ENCODE data around the gene SPCS2.
"Not testable (repeated sequence)": the region's sequence is repeated elsewhere in the genome, so short reads cannot be mapped to it uniquely, and the experiment has no call there.

SPCS2 gene

GRCh38 chr11:74948546-74948897, 544 bp upstream of the SPCS2 start:
- H3K4me1 ChIP-seq (ENCODE audit: control insufficient read depth in 1 of 2, insufficient read depth in 2 of 2, low read length in 2 of 2): peaks cover 19 to 27% of the 10 kb centered on the region in 2 donors
- peak overlapping the region; percentile 28 for H3K27ac ChIP-seq (ENCODE audit: low read depth, low read length)
- no peaks in the 10 kb centered on the region for H3K9me3 ChIP-seq (ENCODE audit: control insufficient read depth in 1 of 2, low read length in 2 of 2)
- H3K36me3 ChIP-seq (ENCODE audit: control insufficient read depth in 1 of 2, insufficient read depth in 2 of 2, low read length in 2 of 2): peaks cover 7 to 20% of the 10 kb centered on the region in 2 donors
- H3K27me3 ChIP-seq (ENCODE audit: control insufficient read depth in 1 of 2, insufficient read depth in 2 of 2, low read length in 2 of 2): no peaks in the 10 kb centered on the region
- H3K9ac ChIP-seq (ENCODE audit: low read depth in 1 of 2, low read length in 2 of 2): peak overlapping the region; percentile 79 to 97
- H3K4me3 ChIP-seq (ENCODE audit: low read depth in 1 of 2, low read length in 2 of 2): peak overlapping the region; percentile 90 to 100

DNA sequence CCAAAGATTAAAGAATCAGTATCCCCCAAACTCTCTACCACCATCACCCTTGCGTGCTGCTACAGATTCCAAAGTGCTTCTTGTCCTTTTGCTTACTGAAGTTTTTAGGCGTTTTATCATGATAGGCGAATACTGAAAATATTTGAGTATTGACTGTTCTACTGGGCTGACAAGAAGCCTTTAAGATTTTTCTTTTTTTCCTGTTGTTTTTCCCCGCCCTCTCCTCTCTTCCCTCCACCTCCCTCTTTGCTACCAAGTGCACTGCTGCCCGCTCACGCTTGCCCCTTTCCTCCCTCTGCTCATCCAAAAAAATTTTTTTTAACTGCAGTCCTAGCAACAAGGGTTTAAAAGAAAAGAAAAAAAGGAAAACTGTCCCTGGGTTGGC, 679 bp downstream of the SPCS2 start:
- peak overlapping the region; percentile 30 for H3K27ac ChIP-seq (ENCODE audit: low read depth, low read length)
- H3K4me3 ChIP-seq (ENCODE audit: low read depth in 1 of 2, low read length in 2 of 2): peak overlapping the region; percentile 90 to 100
- H3K27me3 ChIP-seq (ENCODE audit: control insufficient read depth in 1 of 2, insufficient read depth in 2 of 2, low read length in 2 of 2): no peaks in the 10 kb centered on the region
- no peaks in the 10 kb centered on the region for H3K9me3 ChIP-seq (ENCODE audit: control insufficient read depth in 1 of 2, low read length in 2 of 2)
- H3K9ac ChIP-seq (ENCODE audit: low read depth in 1 of 2, low read length in 2 of 2): peak overlapping the region; percentile 83 to 97
- H3K36me3 ChIP-seq (ENCODE audit: control insufficient read depth in 1 of 2, insufficient read depth in 2 of 2, low read length in 2 of 2): peaks cover 0 to 12% of the 10 kb centered on the region in 2 donors
- H3K4me1 ChIP-seq (ENCODE audit: control insufficient read depth in 1 of 2, insufficient read depth in 2 of 2, low read length in 2 of 2): peaks cover 19 to 27% of the 10 kb centered on the region in 2 donors

- H3K4me1 ChIP-seq (ENCODE audit: control insufficient read depth in 1 of 2, insufficient read depth in 2 of 2, low read length in 2 of 2): peaks cover 19 to 24% of the 10 kb centered on the region in 2 donors
- H3K27ac ChIP-seq (ENCODE audit: low read depth, low read length): no peak overlapping the region
- H3K9ac ChIP-seq (ENCODE audit: low read depth in 1 of 2, low read length in 2 of 2): peak overlapping the region; percentile 83 to 97
Measured at GRCh38 chr11:74950374-74950969, 1.4 kb downstream of the SPCS2 start.

GRCh38 chr11:74951226-74951625, 2.2 kb downstream of the SPCS2 start:
- Histone ChIP-seq H3K9me3 (ENCODE audit: control insufficient read depth in 1 of 2, low read length in 2 of 2) (no peaks in the 10 kb centered on the region), H3K36me3 (ENCODE audit: control insufficient read depth in 1 of 2, insufficient read depth in 2 of 2, low read length in 2 of 2) (peaks cover 0 to 9% of the 10 kb centered on the region in 2 donors), H3K4me1 (ENCODE audit: control insufficient read depth in 1 of 2, insufficient read depth in 2 of 2, low read length in 2 of 2) (peaks cover 19 to 26% of the 10 kb centered on the region in 2 donors), H3K27ac (ENCODE audit: low read depth, low read length) (no peak overlapping the region), H3K27me3 (ENCODE audit: control insufficient read depth in 1 of 2, insufficient read depth in 2 of 2, low read length in 2 of 2) (no peaks in the 10 kb centered on the region), H3K4me3 (ENCODE audit: low read depth in 1 of 2, low read length in 2 of 2) (peak overlapping the region in 1 of 2 donors; percentile 100), H3K9ac (ENCODE audit: low read depth in 1 of 2, low read length in 2 of 2) (no peak overlapping the region)

More at GRCh38 chr11:74950374-74950969, 1.4 kb downstream of the SPCS2 start:
- H3K4me3 ChIP-seq (ENCODE audit: low read depth in 1 of 2, low read length in 2 of 2): peak overlapping the region; percentile 90 to 100
- H3K9me3 ChIP-seq (ENCODE audit: control insufficient read depth in 1 of 2, low read length in 2 of 2): no peaks in the 10 kb centered on the region
- peaks cover 0 to 11% of the 10 kb centered on the region in 2 donors for H3K36me3 ChIP-seq (ENCODE audit: control insufficient read depth in 1 of 2, insufficient read depth in 2 of 2, low read length in 2 of 2)
- H3K27me3 ChIP-seq (ENCODE audit: control insufficient read depth in 1 of 2, insufficient read depth in 2 of 2, low read length in 2 of 2): no peaks in the 10 kb centered on the region

GRCh38 chr11:74952752-74953151, 3.7 kb downstream of the SPCS2 start:
- Histone ChIP-seq H3K36me3 (ENCODE audit: control insufficient read depth in 1 of 2, insufficient read depth in 2 of 2, low read length in 2 of 2) (peaks cover 0 to 11% of the 10 kb centered on the region in 2 donors), H3K4me1 (ENCODE audit: control insufficient read depth in 1 of 2, insufficient read depth in 2 of 2, low read length in 2 of 2) (peaks cover 19 to 34% of the 10 kb centered on the region in 2 donors), H3K9me3 (ENCODE audit: control insufficient read depth in 1 of 2, low read length in 2 of 2) (no peaks in the 10 kb centered on the region), H3K4me3 (ENCODE audit: low read depth in 1 of 2, low read length in 2 of 2) (peak overlapping the region in 1 of 2 donors; percentile 7), H3K27ac (ENCODE audit: low read depth, low read length) (no peak overlapping the region), H3K9ac (ENCODE audit: low read depth in 1 of 2, low read length in 2 of 2) (no peak overlapping the region), H3K27me3 (ENCODE audit: control insufficient read depth in 1 of 2, insufficient read depth in 2 of 2, low read length in 2 of 2) (no peaks in the 10 kb centered on the region)

- H3K9me3 ChIP-seq (ENCODE audit: control insufficient read depth in 1 of 2, low read length in 2 of 2): no peaks in the 10 kb centered on the region
- peaks cover 14 to 29% of the 10 kb centered on the region in 2 donors for H3K4me1 ChIP-seq (ENCODE audit: control insufficient read depth in 1 of 2, insufficient read depth in 2 of 2, low read length in 2 of 2)
- H3K27me3 ChIP-seq (ENCODE audit: control insufficient read depth in 1 of 2, insufficient read depth in 2 of 2, low read length in 2 of 2): no peaks in the 10 kb centered on the region
- no peak overlapping the region for H3K9ac ChIP-seq (ENCODE audit: low read depth in 1 of 2, low read length in 2 of 2)
- H3K4me3 ChIP-seq (ENCODE audit: low read depth in 1 of 2, low read length in 2 of 2): no peak overlapping the region
- H3K36me3 ChIP-seq (ENCODE audit: control insufficient read depth in 1 of 2, insufficient read depth in 2 of 2, low read length in 2 of 2): peaks cover 0 to 11% of the 10 kb centered on the region in 2 donors
- H3K27ac ChIP-seq (ENCODE audit: low read depth, low read length): no peak overlapping the region
Measured at GRCh38 chr11:74953451-74953850, 4.4 kb downstream of the SPCS2 start.

- Histone ChIP-seq H3K9me3 (ENCODE audit: control insufficient read depth in 1 of 2, low read length in 2 of 2) (no peaks in the 10 kb centered on the region), H3K36me3 (ENCODE audit: control insufficient read depth in 1 of 2, insufficient read depth in 2 of 2, low read length in 2 of 2) (peaks cover 0 to 14% of the 10 kb centered on the region in 2 donors), H3K4me1 (ENCODE audit: control insufficient read depth in 1 of 2, insufficient read depth in 2 of 2, low read length in 2 of 2) (peaks cover 14 to 29% of the 10 kb centered on the region in 2 donors), H3K9ac (ENCODE audit: low read depth in 1 of 2, low read length in 2 of 2) (no peak overlapping the region), H3K4me3 (ENCODE audit: low read depth in 1 of 2, low read length in 2 of 2) (no peak overlapping the region), H3K27me3 (ENCODE audit: control insufficient read depth in 1 of 2, insufficient read depth in 2 of 2, low read length in 2 of 2) (no peaks in the 10 kb centered on the region), H3K27ac (ENCODE audit: low read depth, low read length) (no peak overlapping the region)
Measured at GRCh38 chr11:74954199-74954598, 5.1 kb downstream of the SPCS2 start.

DNA sequence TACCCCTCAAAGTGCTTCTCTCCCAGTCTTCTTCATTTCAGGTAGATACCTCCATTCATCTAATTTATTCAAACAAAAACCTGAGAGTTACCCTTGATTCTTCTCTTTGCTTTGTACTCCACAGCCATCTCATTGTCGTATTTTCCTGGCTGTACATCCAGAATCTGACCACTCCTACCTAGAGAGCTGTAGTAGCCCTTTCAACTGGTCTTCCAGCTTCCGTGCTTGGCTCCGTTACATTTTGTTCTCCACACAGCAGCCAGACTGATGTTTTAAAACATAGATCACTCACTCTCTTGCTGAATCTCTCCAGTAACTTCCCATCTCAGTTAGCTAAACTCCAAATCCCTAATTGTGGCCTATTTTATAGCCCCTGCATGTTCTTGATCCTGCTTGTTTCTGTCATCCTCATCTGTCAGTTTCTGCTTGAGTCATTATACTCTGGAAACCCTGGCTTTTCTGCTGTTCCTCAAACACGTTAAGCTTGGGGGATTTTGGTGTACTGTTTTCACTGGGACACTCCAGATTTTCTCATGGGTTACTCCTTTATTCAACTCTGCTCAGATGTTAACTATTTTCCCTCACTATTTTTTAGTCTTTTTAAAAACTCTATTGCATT, 7.4 kb downstream of the SPCS2 start:
- Histone ChIP-seq H3K4me1 (ENCODE audit: control insufficient read depth in 1 of 2, insufficient read depth in 2 of 2, low read length in 2 of 2) (peaks cover 0 to 15% of the 10 kb centered on the region in 2 donors), H3K4me3 (ENCODE audit: low read depth in 1 of 2, low read length in 2 of 2) (no peak overlapping the region)

DNA sequence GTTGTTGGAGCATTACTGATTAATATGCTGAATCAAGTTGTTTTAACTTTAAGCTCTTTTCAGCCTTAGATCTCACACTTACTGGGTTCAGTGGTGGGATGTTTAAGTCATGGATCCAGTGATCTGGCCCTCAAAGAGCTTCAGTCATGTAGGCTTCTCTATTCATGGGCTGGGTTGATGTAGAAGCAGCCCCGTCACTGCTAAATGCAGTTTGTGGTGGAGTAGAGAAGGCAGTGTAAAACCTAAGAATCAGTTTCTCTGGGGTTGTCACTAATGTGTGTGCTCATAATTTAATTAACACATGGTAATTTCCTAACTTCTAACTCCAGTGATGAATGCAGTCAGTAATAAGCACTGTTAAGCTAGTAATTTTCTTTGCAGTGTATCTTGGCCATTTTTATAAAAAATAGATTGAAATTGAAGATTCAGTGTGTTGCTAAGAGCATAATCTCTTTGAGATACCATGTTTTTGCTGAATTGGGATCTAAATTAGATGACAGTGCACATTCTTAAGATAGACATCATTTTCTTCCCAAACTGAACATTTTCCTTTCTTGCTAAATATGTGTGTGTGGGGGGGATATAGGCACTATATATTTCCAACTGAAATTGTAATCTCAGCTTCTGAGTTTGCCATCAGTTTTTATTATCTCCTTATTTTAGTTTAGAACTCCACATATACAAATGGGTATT, 9.0 kb downstream of the SPCS2 start:
- Histone ChIP-seq H3K9ac (ENCODE audit: low read depth in 1 of 2, low read length in 2 of 2) (no peak overlapping the region), H3K27ac (ENCODE audit: low read depth, low read length) (no peak overlapping the region), H3K9me3 (ENCODE audit: control insufficient read depth in 1 of 2, low read length in 2 of 2) (no peaks in the 10 kb centered on the region), H3K27me3 (ENCODE audit: control insufficient read depth in 1 of 2, insufficient read depth in 2 of 2, low read length in 2 of 2) (no peaks in the 10 kb centered on the region), H3K4me1 (ENCODE audit: control insufficient read depth in 1 of 2, insufficient read depth in 2 of 2, low read length in 2 of 2) (peaks cover 0 to 12% of the 10 kb centered on the region in 2 donors), H3K4me3 (ENCODE audit: low read depth in 1 of 2, low read length in 2 of 2) (no peak overlapping the region), H3K36me3 (ENCODE audit: control insufficient read depth in 1 of 2, insufficient read depth in 2 of 2, low read length in 2 of 2) (peaks cover 0 to 10% of the 10 kb centered on the region in 2 donors)

More for the DNA sequence above, 7.4 kb downstream of the SPCS2 start:
- Histone ChIP-seq H3K27ac (ENCODE audit: low read depth, low read length) (no peak overlapping the region), H3K27me3 (ENCODE audit: control insufficient read depth in 1 of 2, insufficient read depth in 2 of 2, low read length in 2 of 2) (no peaks in the 10 kb centered on the region), H3K9me3 (ENCODE audit: control insufficient read depth in 1 of 2, low read length in 2 of 2) (no peaks in the 10 kb centered on the region), H3K9ac (ENCODE audit: low read depth in 1 of 2, low read length in 2 of 2) (no peak overlapping the region), H3K36me3 (ENCODE audit: control insufficient read depth in 1 of 2, insufficient read depth in 2 of 2, low read length in 2 of 2) (peaks cover 0 to 14% of the 10 kb centered on the region in 2 donors)

DNA sequence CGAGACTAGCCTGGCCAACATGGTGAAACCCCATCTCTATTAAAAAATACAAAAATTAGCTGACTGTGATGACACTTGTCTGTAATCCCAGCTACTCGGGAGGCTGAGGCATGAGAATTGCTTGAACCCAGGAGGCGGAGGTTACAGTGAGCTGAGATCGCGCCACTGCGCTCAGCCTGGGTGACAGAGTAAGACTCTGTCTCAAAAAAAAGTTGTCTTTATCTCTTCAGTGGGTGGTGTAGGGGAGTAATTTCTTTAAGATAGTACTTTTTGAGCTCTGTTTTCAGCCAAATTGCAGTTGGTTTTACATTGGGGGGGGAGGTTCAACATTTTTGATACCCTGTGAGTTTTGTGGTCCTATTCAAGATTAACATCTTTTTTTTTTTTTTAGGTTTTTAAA, 11.1 kb downstream of the SPCS2 start:
- Histone ChIP-seq H3K4me1 (ENCODE audit: control insufficient read depth in 1 of 2, insufficient read depth in 2 of 2, low read length in 2 of 2) (peaks cover 0 to 15% of the 10 kb centered on the region in 2 donors), H3K36me3 (ENCODE audit: control insufficient read depth in 1 of 2, insufficient read depth in 2 of 2, low read length in 2 of 2) (peaks cover 12 to 13% of the 10 kb centered on the region in 2 donors)
- H3K27me3 ChIP-seq (ENCODE audit: control insufficient read depth in 1 of 2, insufficient read depth in 2 of 2, low read length in 2 of 2); H3K9me3 ChIP-seq (ENCODE audit: control insufficient read depth in 1 of 2, low read length in 2 of 2); H3K4me3 ChIP-seq (ENCODE audit: low read depth in 1 of 2, low read length in 2 of 2); H3K9ac ChIP-seq (ENCODE audit: low read depth in 1 of 2, low read length in 2 of 2); H3K27ac ChIP-seq (ENCODE audit: low read depth, low read length): not testable (repeated sequence)

Data from duodenal mucosa (tissue), 2 donors.